Upper lobe of right lung (tissue), 1 donor: Measurements from ENCODE around the gene SH3YL1. TPM values are rescaled to one million over a fixed set of nuclear protein-coding genes. Genes with fewer than 3 reads are reported as not detected.

Experiments
- ATAC-seq: fragments of 200-7000 bp; cut with Tn5 transposase; one replicate; pipeline ENCODE4 v1.9.1; 2020; ENCODE audit warnings: mild to moderate bottlenecking, moderate library complexity
- DNase-seq: peaks from one replicate; pipeline ENCODE4 v3.0.0-alpha.2; 2020
- H3K27ac ChIP-seq: fragments of 200-600 bp; one replicate; pipeline ENCODE4 v1.8.0; 2022
- H3K27me3 ChIP-seq: fragments of 200-600 bp; one replicate; pipeline ENCODE4 v1.8.0; 2022; ENCODE audit warnings: mild to moderate bottlenecking
- H3K36me3 ChIP-seq: fragments of 200-600 bp; one replicate; pipeline ENCODE4 v1.8.0; 2022
- H3K4me1 ChIP-seq: fragments of 200-600 bp; one replicate; pipeline ENCODE4 v1.8.0; 2022
- H3K4me3 ChIP-seq: fragments of 200-600 bp; one replicate; pipeline ENCODE4 v1.8.0; 2022; ENCODE audit warnings: mild to moderate bottlenecking
- H3K9me3 ChIP-seq: fragments of 200-600 bp; one replicate; pipeline ENCODE4 v1.8.0; 2022
- CTCF ChIP-seq: fragments of 200-600 bp; IDR thresholded peaks from one replicate; pipeline ENCODE4 v1.8.0; 2022; ENCODE audit warnings: antibody characterized with exemption
- intact Hi-C: fragments of 100-400 bp; cut with DNase I; formaldehyde crosslinking; loops from one replicate; pipeline ENCODE4 v1.11.0; 2022
- total RNA-seq: library from RNA; stranded (reverse); fragmentation: NEBNext Ultra II Directional; extraction: Animal tissue kit (Norgen Biotek cat#: 25700); gene quantifications from one replicate; pipeline ENCODE4 v1.2.1, GENCODE V29; 2021
- donor health status: DM: no; HTN: yes; CAD: no; lungs with severe emphysema.

Gene SH3YL1
- total RNA-seq, 1 donor from 2014 or later = 48.3 TPM

- intact Hi-C loops = no loop called here
Observed at GRCh38 chr2:284896-285492, 21.2 kb upstream of the SH3YL1 start.

GRCh38 chr2:283996-284794 lies 20.4 kb upstream of the SH3YL1 start:
- Histone ChIP-seq H3K4me3 (no peak overlapping the region), H3K36me3 (peaks cover 42% of the 10 kb centered on the region), H3K27me3 (peaks cover 10% of the 10 kb centered on the region), H3K9me3 (no peaks in the 10 kb centered on the region), H3K4me1 (peaks cover 11% of the 10 kb centered on the region), H3K27ac (no peak overlapping the region)
- ATAC-seq (no peak), DNase-seq (no peak)
- TF ChIP-seq CTCF = no peak
- intact Hi-C loops = no loop called here

More at GRCh38 chr2:284896-285492, 21.2 kb upstream of the SH3YL1 start:
- Histone ChIP-seq H3K36me3 (peaks cover 34% of the 10 kb centered on the region), H3K27me3 (peaks cover 10% of the 10 kb centered on the region), H3K4me3 (no peak overlapping the region), H3K27ac (no peak overlapping the region), H3K9me3 (no peaks in the 10 kb centered on the region), H3K4me1 (peaks cover 18% of the 10 kb centered on the region)
- DNase-seq (no peak), ATAC-seq (no peak)
- TF ChIP-seq CTCF = no peak

- no peak for TF ChIP-seq CTCF
- ATAC-seq (no peak), DNase-seq (no peak)
- H3K27ac ChIP-seq = no peak overlapping the region
- intact Hi-C loops = no loop called here
- no peak overlapping the region for H3K4me3 ChIP-seq
- H3K36me3 ChIP-seq = peaks cover 58% of the 10 kb centered on the region
- H3K9me3 ChIP-seq = no peaks in the 10 kb centered on the region
- H3K4me1 ChIP-seq = peaks cover 9% of the 10 kb centered on the region
- H3K27me3 ChIP-seq = no peaks in the 10 kb centered on the region
Observed at GRCh38 chr2:282371-283263, 18.8 kb upstream of the SH3YL1 start.

- Histone ChIP-seq H3K27ac (no peak overlapping the region), H3K4me3 (no peak overlapping the region), H3K36me3 (peaks cover 71% of the 10 kb centered on the region), H3K4me1 (peaks cover 9% of the 10 kb centered on the region), H3K27me3 (no peaks in the 10 kb centered on the region), H3K9me3 (no peaks in the 10 kb centered on the region)
- no peak for ATAC-seq
- intact Hi-C loops = no loop called here
- no peak for DNase-seq
- no peak for TF ChIP-seq CTCF
Observed at GRCh38 chr2:281381-281780, 17.5 kb upstream of the SH3YL1 start.

GRCh38 chr2:280650-281110 lies 16.8 kb upstream of the SH3YL1 start:
- H3K9me3 ChIP-seq = no peaks in the 10 kb centered on the region
- intact Hi-C loops = no loop called here
- DNase-seq (no peak), ATAC-seq (peak; percentile 43)
- no peak overlapping the region for H3K4me3 ChIP-seq
- peaks cover 9% of the 10 kb centered on the region for H3K4me1 ChIP-seq
- no peak overlapping the region for H3K27ac ChIP-seq
- no peak for TF ChIP-seq CTCF
- no peaks in the 10 kb centered on the region for H3K27me3 ChIP-seq
- H3K36me3 ChIP-seq = peaks cover 78% of the 10 kb centered on the region
